OCI-LY7 (cell line): ENCODE measurements around the gene MAB21L1. TPM values are rescaled to one million over a fixed set of nuclear protein-coding genes. Genes with fewer than 3 reads are reported as not detected.

Experiments used
- BruUV-seq: library from RNA; stranded (reverse); fragments of 400-500 nt; replicated peaks from 2 replicates; lab custom pipeline; 2021; lab: Mats Ljungman, UMichigan
- CTCF ChIA-PET: fragments of 300-600 bp; sonication (Branson Sonifier 250); formaldehyde crosslinking; loops from one replicate; lab custom pipeline; 2022; ENCODE audit warnings: antibody characterized with exemption; ENCODE audit not compliant: unreplicated experiment; lab: Charles Lee
- POLR2A ChIA-PET: fragments of 300-600 bp; sonication (Branson Sonifier 250); formaldehyde crosslinking; loops from one replicate; lab custom pipeline; 2022; ENCODE audit warnings: antibody characterized with exemption; lab: Charles Lee
- DNase-seq: peaks from one replicate; pipeline ENCODE4 v3.0.0-alpha.2; 2015; ENCODE audit warnings: low spot score
- H2AFZ ChIP-seq: fragments of 200-600 bp; sonication (generic), shearing (Covaris generic); 2 replicates; pipeline ENCODE4 v1.6.1; 2014; ENCODE audit warnings: mild to moderate bottlenecking, antibody characterized with exemption, low read length, moderate library complexity
- H3K27ac ChIP-seq: fragments of 200-600 bp; sonication (generic); 2 replicates; pipeline ENCODE4 v1.5.1; 2014; ENCODE audit warnings: mixed run types, low read depth, mild to moderate bottlenecking, moderate library complexity, low read length, inconsistent platforms; ENCODE audit not compliant: poor library complexity, severe bottlenecking
- H3K36me3 ChIP-seq: fragments of 200-600 bp; sonication (generic); 2 replicates; pipeline ENCODE4 v1.6.1; 2014; ENCODE audit warnings: mild to moderate bottlenecking, antibody characterized with exemption, low read length, moderate library complexity, mixed read lengths; ENCODE audit not compliant: insufficient read depth
- H3K4me1 ChIP-seq: fragments of 200-600 bp; sonication (generic); 2 replicates; pipeline ENCODE4 v1.5.1; 2014; ENCODE audit warnings: mild to moderate bottlenecking, low read length; ENCODE audit not compliant: insufficient read depth, poor library complexity, severe bottlenecking
- H3K4me2 ChIP-seq: fragments of 200-600 bp; sonication (generic); 2 replicates; pipeline ENCODE4 v1.6.1; 2014; ENCODE audit warnings: mild to moderate bottlenecking, low read length
- H3K4me3 ChIP-seq: fragments of 200-600 bp; sonication (generic); 2 replicates; pipeline ENCODE4 v1.5.1; 2014; ENCODE audit warnings: mild to moderate bottlenecking, low read depth, low read length; ENCODE audit not compliant: poor library complexity, severe bottlenecking
- H3K79me2 ChIP-seq: fragments of 200-600 bp; sonication (generic); 2 replicates; pipeline ENCODE4 v1.6.1; 2016; ENCODE audit warnings: low read depth, mild to moderate bottlenecking, low read length, moderate library complexity, mixed read lengths; ENCODE audit not compliant: insufficient read depth
- H3K9me2 ChIP-seq: fragments of 200-600 bp; sonication (generic); 2 replicates; pipeline ENCODE4 v1.6.1; 2016; ENCODE audit warnings: mild to moderate bottlenecking, low read length, mixed read lengths; ENCODE audit not compliant: insufficient read depth
- H3K9me3 ChIP-seq: fragments of 200-600 bp; sonication (generic); 2 replicates; pipeline ENCODE4 v1.6.1; 2014; ENCODE audit warnings: mild to moderate bottlenecking, mixed run types, low read length, mixed read lengths
- H4K20me1 ChIP-seq: fragments of 200-600 bp; sonication (generic); 2 replicates; pipeline ENCODE4 v1.6.1; 2014; ENCODE audit warnings: mild to moderate bottlenecking, antibody characterized with exemption, low read length, moderate library complexity, mixed read lengths; ENCODE audit not compliant: insufficient read depth
- CTCF ChIP-seq: fragments of 200-600 bp; sonication (generic); conservative IDR thresholded peaks from 2 replicates; pipeline ENCODE4 v1.5.1; 2014; ENCODE audit warnings: mild to moderate bottlenecking, antibody characterized with exemption, low read length, moderate library complexity, mixed read lengths
- EZH2phosphoT487 ChIP-seq: fragments of 200-600 bp; sonication (generic); IDR thresholded peaks from 2 replicates; pipeline ENCODE4 v1.6.1; 2018; ENCODE audit warnings: low read depth, borderline replicate concordance, mild to moderate bottlenecking, mixed run types, antibody characterized with exemption, low read length, moderate library complexity, mixed read lengths
- intact Hi-C: fragments of 100-400 bp; cut with micrococcal nuclease; formaldehyde crosslinking; loops from one replicate; pipeline ENCODE4 v1.10.0; 2022; ENCODE audit not compliant: unreplicated experiment
- total RNA-seq, 2 experiments: library from RNA; depleted of rRNA in 1 of 2; stranded (reverse); fragments of >200 nt in 1 of 2; shearing (Covaris generic) in 1 of 2; gene quantifications; 2 replicates each; pipeline ENCODE4 v1.2.3, GENCODE V29; 2014 to 2022

MAB21L1 gene
- total RNA-seq, 2 experiments from 2014 or later: not detected

- Histone ChIP-seq H3K36me3 (no peaks in the 10 kb centered on the region), H3K4me1 (no peaks in the 10 kb centered on the region), H3K4me2 (no peak overlapping the region), H3K27ac (no peak overlapping the region), H2AFZ (no peak overlapping the region), H3K79me2 (no peaks in the 10 kb centered on the region), H3K9me2 (no peaks in the 10 kb centered on the region), H3K4me3 (no peak overlapping the region), H4K20me1 (no peaks in the 10 kb centered on the region), H3K9me3 (no peaks in the 10 kb centered on the region)
- ChIA-PET CTCF (no interaction called here), POLR2A (interaction anchor here (1.1 to 1.2 kb wide), 2 partner anchors 10 to 11 kb away, joined by 3 read pairs; no protein-coding TSS in a partner anchor)
- no TSS peak for BruUV-seq
- no peak for DNase-seq
- TF ChIP-seq EZH2phosphoT487 (no peak), CTCF (no peak)
- intact Hi-C loops: no loop called here
These were observed 23.7 kb upstream of the MAB21L1 start for GRCh38 chr13:35500144-35500543.

GRCh38 chr13:35499676-35500075, 23.2 kb upstream of the MAB21L1 start:
- Histone ChIP-seq H3K4me1 (no peaks in the 10 kb centered on the region), H3K79me2 (no peaks in the 10 kb centered on the region), H3K36me3 (no peaks in the 10 kb centered on the region), H4K20me1 (no peaks in the 10 kb centered on the region), H3K4me2 (no peak overlapping the region), H3K27ac (no peak overlapping the region), H3K4me3 (no peak overlapping the region), H2AFZ (no peak overlapping the region), H3K9me2 (no peaks in the 10 kb centered on the region), H3K9me3 (no peaks in the 10 kb centered on the region)
- CTCF ChIA-PET: no interaction called here
- intact Hi-C loops: no loop called here
- no peak for DNase-seq
- POLR2A ChIA-PET: interaction anchor here (1.1 to 1.2 kb wide), 2 partner anchors 10 kb away, joined by 3 read pairs; no protein-coding TSS in a partner anchor
- TF ChIP-seq EZH2phosphoT487 (no peak), CTCF (no peak)
- BruUV-seq: no TSS peak

- ChIA-PET CTCF (no interaction called here), POLR2A (interaction anchor here (1.1 to 1.2 kb wide), 2 partner anchors 10 to 11 kb away, joined by 3 read pairs; no protein-coding TSS in a partner anchor)
- Histone ChIP-seq H2AFZ (no peak overlapping the region), H3K36me3 (no peaks in the 10 kb centered on the region), H3K4me2 (no peak overlapping the region), H3K9me3 (no peaks in the 10 kb centered on the region), H3K79me2 (no peaks in the 10 kb centered on the region), H3K4me3 (no peak overlapping the region), H4K20me1 (no peaks in the 10 kb centered on the region), H3K9me2 (no peaks in the 10 kb centered on the region), H3K4me1 (no peaks in the 10 kb centered on the region), H3K27ac (no peak overlapping the region)
- no peak for DNase-seq
- intact Hi-C loops: no loop called here
- BruUV-seq: no TSS peak
- TF ChIP-seq EZH2phosphoT487: no peak
- no peak for TF ChIP-seq CTCF
These were observed 22.7 kb upstream of the MAB21L1 start for GRCh38 chr13:35499196-35499662.
